Activated CD4-positive, CD25-positive, alpha-beta regulatory T cell (primary cell): ENCODE results near the gene SUMF1.

Experiments used
- DNase-seq, 4 experiments: peaks; one replicate each; lab custom pipeline; 2025; lab: John Stamatoyannopoulos, UW

SUMF1 gene

GRCh38 chr3:4416427-4416945, 50.6 kb downstream of the SUMF1 start:
- no peak for DNase-seq

- DNase-seq = no peak
Measured at GRCh38 chr3:4413467-4413866, 53.6 kb downstream of the SUMF1 start.

GRCh38 chr3:4411833-4412232, 55.2 kb downstream of the SUMF1 start:
- DNase-seq = no peak

- DNase-seq = no peak
Measured at GRCh38 chr3:4411236-4411635, 55.8 kb downstream of the SUMF1 start.

GRCh38 chr3:4410606-4411005, 56.5 kb downstream of the SUMF1 start:
- no peak for DNase-seq

GRCh38 chr3:4409971-4410573, 57.0 kb downstream of the SUMF1 start:
- DNase-seq = no peak

- no peak for DNase-seq
Measured at GRCh38 chr3:4409415-4409814, 57.7 kb downstream of the SUMF1 start.

- DNase-seq = no peak
Measured at GRCh38 chr3:4408958-4409357, 58.1 kb downstream of the SUMF1 start.

- DNase-seq = no peak
Measured at GRCh38 chr3:4407941-4408340, 59.1 kb downstream of the SUMF1 start.

GRCh38 chr3:4406746-4407568, 60.1 kb downstream of the SUMF1 start:
- DNase-seq = no peak

- no peak for DNase-seq
Measured at GRCh38 chr3:4404881-4405280, 62.2 kb downstream of the SUMF1 start.

GRCh38 chr3:4401441-4401840, 65.6 kb downstream of the SUMF1 start:
- DNase-seq = no peak

- DNase-seq = no peak
Measured at GRCh38 chr3:4399476-4399875, 67.6 kb downstream of the SUMF1 start.

- no peak for DNase-seq
Measured at GRCh38 chr3:4398941-4399245, 68.2 kb downstream of the SUMF1 start.

- no peak for DNase-seq
Measured at GRCh38 chr3:4398120-4398940, 68.7 kb downstream of the SUMF1 start.

GRCh38 chr3:4397466-4397865, 69.6 kb downstream of the SUMF1 start:
- DNase-seq = no peak

- DNase-seq = no peak
Measured at GRCh38 chr3:4396542-4396941, 70.5 kb downstream of the SUMF1 start.

- no peak for DNase-seq
Measured at GRCh38 chr3:4396006-4396405, 71.1 kb downstream of the SUMF1 start.

- no peak for DNase-seq
Measured at GRCh38 chr3:4395448-4395847, 71.6 kb downstream of the SUMF1 start.

GRCh38 chr3:4394567-4394966, 72.5 kb downstream of the SUMF1 start:
- no peak for DNase-seq

- DNase-seq = no peak
Measured at GRCh38 chr3:4394048-4394447, 73.0 kb downstream of the SUMF1 start.

GRCh38 chr3:4392992-4393391, 74.1 kb downstream of the SUMF1 start:
- DNase-seq = no peak
